ENCODE measurements around the gene LRMDA.

LRMDA gene

DNA sequence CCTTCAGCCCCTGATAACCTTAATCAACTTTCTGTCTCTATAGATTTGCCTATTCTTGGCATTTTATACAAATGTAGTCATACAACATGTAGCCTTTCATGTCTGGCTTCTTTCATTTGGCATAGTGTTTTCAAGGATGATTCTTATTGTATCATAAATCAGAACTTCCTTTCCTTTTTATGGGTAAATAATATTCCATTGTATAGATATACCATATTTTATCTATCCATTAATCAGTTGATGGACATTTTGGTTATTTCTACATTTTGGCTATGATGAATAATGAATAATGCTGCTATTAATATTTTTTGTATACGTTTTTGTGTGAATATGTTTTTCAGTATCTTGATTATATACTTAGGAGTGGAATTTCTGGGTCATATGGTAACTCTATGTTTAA, 720.8 kb downstream of the LRMDA start:
- DNase-seq, result no peak

- DNase-seq, result no peak
Measured at GRCh38 chr10:76155961-76156360, 724.5 kb downstream of the LRMDA start.

GRCh38 chr10:76160446-76161300, 729.2 kb downstream of the LRMDA start:
- no peak for DNase-seq

GRCh38 chr10:76161301-76161582, 729.8 kb downstream of the LRMDA start:
- DNase-seq, result no peak

DNA sequence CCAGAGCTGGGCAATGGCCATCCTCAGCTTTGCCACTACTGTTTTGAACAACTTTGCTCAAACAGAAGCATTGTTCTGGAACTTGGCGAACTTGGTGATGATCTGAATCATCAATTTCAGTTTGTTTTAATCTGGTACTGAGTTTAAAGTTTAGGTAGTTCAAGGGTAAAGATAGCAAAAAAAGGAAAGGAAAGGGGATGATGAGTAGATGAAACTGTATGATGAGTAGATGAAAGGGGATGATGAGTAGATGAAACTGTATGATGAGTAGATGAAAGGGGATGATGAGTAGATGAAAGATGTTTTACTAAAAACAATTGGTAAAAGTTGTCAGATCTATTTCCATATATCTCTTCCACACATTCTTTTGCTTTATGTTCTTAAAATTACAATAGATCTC, 737.0 kb downstream of the LRMDA start:
- no peak for DNase-seq

DNA sequence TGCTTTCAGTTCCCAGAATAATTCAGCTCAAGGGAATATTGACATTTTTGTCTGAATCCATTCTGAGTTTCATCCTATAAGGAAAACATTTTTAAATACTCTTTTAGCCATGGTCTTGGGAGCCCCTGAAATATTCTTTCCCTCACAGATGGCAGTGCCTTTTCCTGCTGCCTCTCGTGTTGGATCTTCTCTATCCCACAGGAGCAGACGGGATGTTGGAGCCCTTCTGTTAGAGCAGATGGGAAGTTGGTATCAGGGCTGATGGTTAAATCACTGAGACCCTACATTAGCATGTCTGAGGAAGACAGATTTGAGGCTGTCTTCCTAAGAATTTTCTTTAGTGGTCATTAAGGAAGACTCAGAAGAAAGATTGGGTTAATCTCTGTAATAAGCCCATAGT, 737.8 kb downstream of the LRMDA start:
- no peak for DNase-seq

DNA sequence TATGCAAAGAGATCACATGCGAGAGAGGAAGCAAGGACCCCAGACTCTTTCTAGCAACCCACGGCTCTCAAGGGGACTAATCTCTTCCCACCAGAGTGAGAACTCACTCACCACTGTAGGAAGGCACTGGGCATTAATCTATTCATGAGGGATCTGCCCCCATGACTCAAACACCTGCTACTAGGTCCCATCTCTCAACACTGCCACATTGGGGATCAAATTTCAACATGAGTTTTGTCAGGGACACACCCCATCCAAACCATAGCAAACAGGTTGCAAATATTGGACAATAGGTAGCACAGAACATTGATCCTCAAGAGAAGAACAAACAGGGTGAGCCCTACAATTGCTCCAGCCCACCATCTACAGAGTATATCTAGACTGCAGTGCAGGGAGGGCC, 740.6 kb downstream of the LRMDA start:
- no peak for DNase-seq

DNA sequence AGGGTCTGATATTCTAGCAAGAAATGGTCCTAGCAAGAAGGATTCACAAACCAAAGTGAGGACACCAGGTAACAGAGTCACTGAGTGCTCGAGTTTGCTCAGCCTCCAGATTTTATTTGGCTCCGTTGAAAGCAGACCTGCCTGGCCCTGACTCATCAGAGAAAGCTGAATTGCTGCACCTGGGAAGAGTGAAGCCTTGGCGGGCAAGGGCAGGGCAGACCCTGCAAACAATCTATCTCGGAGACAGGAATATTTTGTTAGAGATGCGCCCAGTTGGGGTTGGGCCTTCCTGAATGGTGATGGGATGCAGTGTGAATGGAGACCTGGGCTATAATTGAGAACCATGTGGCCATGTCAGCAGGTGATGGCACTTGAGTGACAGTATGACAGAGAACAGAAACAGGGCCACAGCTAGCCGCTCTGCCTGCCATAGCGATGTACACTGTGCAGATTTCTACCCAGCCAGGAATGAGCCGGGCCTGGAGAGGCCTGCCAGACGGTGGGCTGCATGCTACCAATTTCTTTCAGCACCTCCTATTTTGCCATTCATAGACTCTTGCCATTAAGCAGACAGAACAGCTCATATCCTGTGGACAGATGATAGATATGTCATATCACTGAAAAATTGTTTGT, 744.2 kb downstream of the LRMDA start:
- DNase-seq, result no peak

- no peak for DNase-seq
Measured at GRCh38 chr10:76176166-76176550, 744.7 kb downstream of the LRMDA start.

DNA sequence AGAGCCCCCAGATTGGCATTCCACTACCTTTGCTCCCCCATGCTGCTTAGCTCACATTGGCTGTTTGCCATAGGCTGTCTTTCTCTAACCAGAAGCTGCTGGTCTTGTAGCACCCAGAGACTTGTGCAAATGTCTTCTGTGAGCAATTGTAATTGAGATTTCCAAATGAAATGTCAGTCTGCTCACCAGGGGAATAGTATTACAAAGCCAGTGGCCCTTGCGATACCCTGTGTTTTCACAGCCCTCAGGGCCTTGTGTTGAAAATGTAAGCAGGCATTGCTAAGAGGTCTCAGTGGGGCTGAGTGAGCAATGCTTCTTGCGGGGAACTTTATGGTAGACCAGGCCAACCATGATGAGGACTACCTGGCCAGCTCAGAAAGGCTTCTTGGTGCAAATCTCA, 746.5 kb downstream of the LRMDA start:
- DNase-seq, result no peak

DNA sequence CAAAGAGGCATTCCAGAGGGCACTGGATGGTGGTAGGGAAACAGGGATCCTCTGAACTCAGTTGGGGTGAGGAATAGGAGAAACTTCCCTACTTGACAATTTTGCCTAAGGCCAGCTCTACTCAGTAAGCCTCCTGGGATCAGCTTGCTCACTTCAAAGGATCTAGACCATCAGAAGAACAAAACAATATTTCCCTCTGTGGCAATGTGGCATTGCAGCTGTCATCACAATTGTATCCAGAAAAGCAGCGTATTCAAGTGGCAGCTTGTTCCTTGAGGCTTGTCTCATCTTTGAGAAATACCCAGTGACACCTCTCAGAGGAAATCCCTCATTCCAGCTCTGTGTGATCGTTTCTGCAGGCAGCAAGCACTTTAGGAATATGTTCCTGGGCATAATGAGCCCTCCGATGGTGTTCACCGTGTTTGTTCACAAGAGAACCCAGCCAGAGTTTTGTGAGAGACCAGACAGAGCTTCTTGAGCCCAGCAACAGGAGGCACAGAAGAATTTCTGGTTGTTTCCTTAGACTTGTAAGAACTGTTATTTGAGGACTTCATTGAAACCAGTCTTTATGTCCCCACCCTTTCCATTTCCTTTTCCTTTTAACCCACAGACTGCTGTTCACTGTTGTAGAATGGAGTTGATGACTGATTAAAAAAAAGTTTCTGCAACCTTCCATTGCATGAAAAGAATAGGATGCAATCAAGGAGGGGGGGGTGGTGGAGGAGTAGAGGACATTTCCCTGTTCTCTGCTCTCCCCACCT, 747.3 kb downstream of the LRMDA start:
- DNase-seq, result no peak

DNA sequence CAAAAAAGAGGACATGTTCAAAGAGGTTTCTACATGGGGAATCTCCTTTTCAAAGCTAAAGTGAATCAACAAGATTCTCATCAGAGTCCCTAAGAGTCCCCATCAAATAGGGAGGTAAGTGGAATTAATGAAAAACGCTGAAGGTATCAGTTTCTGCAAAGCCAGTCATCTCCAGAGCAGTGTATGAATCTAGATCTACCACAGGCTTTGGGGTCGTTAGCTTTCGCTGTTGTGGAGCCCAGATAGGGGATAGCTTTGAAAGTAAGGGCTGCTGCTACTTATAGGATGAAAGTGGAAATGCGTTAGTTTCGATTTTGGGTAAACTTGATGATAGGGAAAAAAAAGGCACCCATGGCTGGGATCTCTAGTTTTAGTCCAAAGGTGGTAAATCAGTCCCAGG, 748.4 kb downstream of the LRMDA start:
- DNase-seq, result no peak

DNA sequence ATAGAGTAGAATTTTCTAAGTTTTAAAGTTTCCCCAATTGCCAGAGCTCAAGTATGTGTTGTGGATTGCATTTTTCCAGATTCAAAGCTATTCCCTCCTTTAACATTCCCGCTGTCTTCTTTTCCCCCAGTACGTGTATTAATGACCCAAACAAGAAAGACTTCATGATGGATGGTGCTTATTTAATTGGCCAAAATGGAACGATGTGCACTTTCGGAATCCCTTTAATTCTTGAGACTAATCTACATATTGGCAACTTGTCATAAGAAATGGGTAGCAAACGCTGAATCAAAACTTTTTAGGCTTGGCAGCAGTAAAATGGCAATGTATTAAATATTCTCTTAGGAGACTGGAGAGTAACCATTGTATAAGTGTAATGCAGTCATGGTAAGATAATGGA, 753.2 kb downstream of the LRMDA start:
- no peak for DNase-seq

- DNase-seq, result no peak
Measured at GRCh38 chr10:76185471-76186301, 754.3 kb downstream of the LRMDA start.

GRCh38 chr10:76188216-76188615, 756.8 kb downstream of the LRMDA start:
- no peak for DNase-seq

DNA sequence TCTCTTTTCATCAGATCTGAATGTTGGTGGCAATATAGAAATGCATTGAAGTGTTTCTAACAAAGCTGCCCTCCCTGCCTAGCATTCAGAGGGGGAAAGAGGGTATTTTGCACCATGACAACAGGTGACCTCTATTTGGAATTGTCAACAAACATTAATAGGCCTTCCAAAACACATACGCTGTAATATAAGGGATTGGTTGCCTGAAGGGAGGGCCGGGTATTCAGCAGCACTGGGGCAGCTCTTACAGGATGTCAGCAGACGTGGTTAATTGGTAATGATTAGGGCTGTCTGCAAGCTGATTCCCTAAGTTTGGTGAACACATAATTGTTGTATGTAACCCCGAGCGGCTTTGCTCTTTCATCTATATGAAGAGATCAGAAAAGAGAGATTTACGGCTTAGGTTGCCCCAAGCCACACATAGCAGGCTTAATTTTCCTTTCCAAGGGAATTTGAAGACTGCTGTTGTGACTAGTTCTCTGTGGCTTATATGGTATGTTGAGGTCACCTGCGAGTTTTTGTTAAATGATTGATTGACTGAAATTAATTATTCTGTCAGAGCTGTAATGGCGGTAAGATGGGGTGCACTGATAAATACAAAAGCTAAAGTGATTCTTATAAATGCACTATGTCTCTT, 759.3 kb downstream of the LRMDA start:
- no peak for DNase-seq

DNA sequence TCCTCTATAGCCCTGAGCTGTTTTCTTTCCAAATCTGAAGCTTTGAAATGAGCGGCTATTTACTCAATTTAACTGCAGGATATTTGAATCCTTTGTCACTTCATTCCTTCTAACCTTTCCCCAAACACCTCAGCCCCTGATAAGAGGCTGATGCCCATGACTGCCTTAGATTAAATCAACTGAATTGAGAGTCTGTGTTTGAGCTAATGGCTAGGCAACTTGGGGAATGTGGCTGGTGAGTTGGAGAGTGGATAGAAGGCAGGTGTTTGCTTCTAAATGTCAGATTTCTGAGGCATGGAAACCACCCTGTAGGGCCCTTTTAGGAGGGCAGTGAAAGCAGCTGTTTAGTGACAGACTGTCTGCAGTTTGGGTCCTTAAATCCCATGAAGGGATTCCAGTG, 759.9 kb downstream of the LRMDA start:
- DNase-seq, result no peak

DNA sequence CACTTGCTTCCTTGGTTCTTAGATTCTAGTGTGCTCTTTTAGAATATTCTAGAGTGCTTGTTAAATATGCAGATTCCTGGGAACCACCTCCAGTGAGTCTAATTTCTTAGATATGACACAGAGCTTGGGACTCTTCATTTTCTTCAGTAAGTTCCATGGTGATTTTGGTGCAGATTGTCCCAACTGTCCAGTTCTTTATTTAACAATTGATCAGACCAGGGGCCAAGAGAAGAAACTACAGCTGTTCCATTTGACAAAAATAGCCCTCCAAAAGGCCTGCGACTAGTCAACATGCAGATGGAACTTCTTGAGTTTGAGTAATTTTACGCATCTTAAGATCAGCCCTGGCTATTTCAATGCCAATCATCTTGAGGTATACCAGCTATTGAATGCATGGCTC, 760.7 kb downstream of the LRMDA start:
- no peak for DNase-seq

- DNase-seq, result no peak
Measured at GRCh38 chr10:76192694-76193320, 761.4 kb downstream of the LRMDA start.

DNA sequence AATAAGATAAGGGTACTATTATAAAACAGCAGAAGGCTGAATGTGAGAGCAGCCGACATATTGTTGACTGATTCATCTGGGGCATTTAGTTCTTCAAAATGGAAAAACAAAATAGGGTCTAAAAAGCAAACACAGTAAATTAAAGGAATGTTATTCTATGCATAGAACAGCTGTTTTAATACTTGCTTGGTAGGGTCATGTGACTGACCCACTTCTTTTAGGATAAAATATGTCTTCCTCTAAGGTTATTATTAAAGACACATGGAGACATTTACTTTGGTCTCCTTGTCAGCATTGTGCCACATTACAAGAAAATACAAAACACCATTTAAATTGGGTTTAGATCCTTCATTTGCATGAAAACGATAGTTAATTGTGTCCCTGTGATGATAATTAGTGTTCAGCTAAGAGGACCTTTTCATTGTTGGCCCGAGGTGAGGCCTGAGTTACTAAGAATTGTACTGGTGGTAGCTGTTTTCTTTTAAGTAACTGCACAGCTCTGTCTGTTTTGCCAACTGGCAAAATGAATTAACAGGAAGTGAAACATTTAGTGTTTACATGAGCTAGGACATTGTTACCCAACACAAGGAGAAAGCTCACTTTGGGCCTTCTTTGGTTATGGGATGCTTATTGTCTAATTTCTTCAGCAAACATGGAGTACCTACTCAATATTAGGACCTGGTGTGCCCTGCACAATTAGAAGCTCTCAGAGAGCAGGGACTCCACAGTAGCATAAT, 764.4 kb downstream of the LRMDA start:
- DNase-seq, result no peak

- DNase-seq, result no peak
Measured at GRCh38 chr10:76197293-76197692, 765.9 kb downstream of the LRMDA start.

Measured in CD4-positive, alpha-beta T cell treated with Interleukin-1 beta for 1 hour (primary cell).